HG03103 (cell line): ENCODE results near the gene P4HA2.

Experiments
- ATAC-seq: cut with Tn5 transposase; IDR thresholded peaks from one replicate; pipeline ENCODE4 v1.9.1; 2021; ENCODE audit warnings: low read depth; ENCODE audit not compliant: unreplicated experiment

The P4HA2 gene

GRCh38 chr5:132205385-132206125 is 22.1 kb downstream of the P4HA2 start:
- ATAC-seq, result no peak

- no peak for ATAC-seq
These were observed 23.1 kb downstream of the P4HA2 start for GRCh38 chr5:132204371-132205135.

- ATAC-seq, result no peak
These were observed 23.7 kb downstream of the P4HA2 start for GRCh38 chr5:132203916-132204315.

GRCh38 chr5:132203464-132203818 is 24.2 kb downstream of the P4HA2 start:
- no peak for ATAC-seq

GRCh38 chr5:132202711-132203463 is 24.8 kb downstream of the P4HA2 start:
- no peak for ATAC-seq

- ATAC-seq, result no peak
These were observed 28.5 kb downstream of the P4HA2 start for GRCh38 chr5:132199116-132199680.

GRCh38 chr5:132198571-132198970 is 29.1 kb downstream of the P4HA2 start:
- no peak for ATAC-seq

GRCh38 chr5:132195727-132196126 is 31.9 kb downstream of the P4HA2 start:
- no peak for ATAC-seq

- ATAC-seq, result no peak
These were observed 34.4 kb downstream of the P4HA2 start for GRCh38 chr5:132193165-132193694.

GRCh38 chr5:132190161-132190817 is 37.4 kb downstream of the P4HA2 start:
- peak; percentile 98 for ATAC-seq

GRCh38 chr5:132184588-132184987 is 43.1 kb downstream of the P4HA2 start:
- no peak for ATAC-seq

GRCh38 chr5:132183723-132184122 is 43.9 kb downstream of the P4HA2 start:
- no peak for ATAC-seq

- ATAC-seq, result no peak
These were observed 45.2 kb downstream of the P4HA2 start for GRCh38 chr5:132182359-132183040.

- ATAC-seq, result no peak
These were observed 46.5 kb downstream of the P4HA2 start for GRCh38 chr5:132181011-132181629.

- ATAC-seq, result no peak
These were observed 47.4 kb downstream of the P4HA2 start for GRCh38 chr5:132180134-132180745.

- ATAC-seq, result no peak
These were observed 48.2 kb downstream of the P4HA2 start for GRCh38 chr5:132179405-132179804.

- no peak for ATAC-seq
These were observed 49.9 kb downstream of the P4HA2 start for GRCh38 chr5:132177691-132178149.

- no peak for ATAC-seq
These were observed 50.7 kb downstream of the P4HA2 start for GRCh38 chr5:132176987-132177386.

- no peak for ATAC-seq
These were observed 51.1 kb downstream of the P4HA2 start for GRCh38 chr5:132176521-132176945.
